GM12874 (cell line): ENCODE results near the gene SIGLEC12.

Source experiments
- CTCF ChIP-seq: IDR thresholded peaks from 2 replicates; pipeline ENCODE4 v1.5.1; 2011; ENCODE audit warnings: low read depth, mild to moderate bottlenecking, control low read depth, low read length, moderate library complexity; ENCODE audit not compliant: insufficient read depth

The SIGLEC12 gene

GRCh38 chr19:51531349-51532315 is 30.0 kb upstream of the SIGLEC12 start, which contains the start of gene SIGLEC6:
TSS of gene SIGLEC6 (minus strand) at chr19:51531670. CDS start at chr19:51531648, 22 bp downstream.
- TF ChIP-seq CTCF = no peak

- no peak for TF ChIP-seq CTCF
Observed at GRCh38 chr19:51530616-51531015, 29.0 kb upstream of the SIGLEC12 start.

GRCh38 chr19:51529301-51529700 is 27.7 kb upstream of the SIGLEC12 start:
- no peak for TF ChIP-seq CTCF

GRCh38 chr19:51525651-51526050 is 24.1 kb upstream of the SIGLEC12 start:
- TF ChIP-seq CTCF = no peak

GRCh38 chr19:51524666-51525264 is 23.2 kb upstream of the SIGLEC12 start:
- TF ChIP-seq CTCF = no peak

GRCh38 chr19:51521781-51522180 is 20.2 kb upstream of the SIGLEC12 start:
- no peak for TF ChIP-seq CTCF

- TF ChIP-seq CTCF = no peak
Observed at GRCh38 chr19:51521357-51521756, 19.8 kb upstream of the SIGLEC12 start.
